RKO (cell line): ENCODE results near the gene CXCL17.
A peak's percentile ranks its signal among the peaks of the same experiment; 100 is the strongest.
"Not testable (repeated sequence)": the region's sequence is repeated elsewhere in the genome, so short reads cannot be mapped to it uniquely, and the experiment has no call there.

Experiments used
- DNase-seq: peaks from one replicate; pipeline ENCODE4 v3.0.0-alpha.2; 2016; ENCODE audit warnings: low spot score

Gene CXCL17

GRCh38 chr19:42465827-42466280 is 23.1 kb upstream of the CXCL17 start:
- no peak for DNase-seq

DNA sequence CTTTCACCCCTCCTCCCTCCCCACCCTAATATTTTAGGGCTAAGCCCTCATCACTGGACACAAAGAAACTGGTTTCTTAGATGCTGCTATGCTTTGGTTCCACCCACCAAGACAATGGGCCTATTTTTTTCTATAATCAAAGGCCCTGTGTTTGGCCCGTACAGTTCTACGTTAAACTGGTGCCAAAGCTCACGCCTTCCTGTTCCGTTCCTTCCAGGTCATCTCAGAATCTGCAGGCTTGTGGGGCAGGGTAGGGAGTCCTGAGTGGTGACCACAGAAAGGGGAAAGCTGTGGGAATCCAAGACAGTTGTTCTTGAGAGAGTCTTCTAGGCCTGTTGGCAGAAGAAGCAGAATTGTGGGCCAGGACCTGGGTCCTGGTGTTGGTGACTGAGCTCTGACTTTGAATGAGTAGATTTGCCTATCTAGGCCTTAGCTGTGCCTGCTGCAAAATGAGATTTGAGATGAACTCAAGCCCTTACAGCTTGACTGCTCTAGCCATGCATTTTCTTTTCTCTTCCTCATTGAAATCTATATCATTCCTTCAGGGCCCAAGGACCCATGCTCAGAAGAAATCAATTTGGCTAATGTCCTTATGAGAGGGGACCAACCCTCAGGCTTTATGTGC is 19.1 kb upstream of the CXCL17 start:
- DNase-seq = no peak

- DNase-seq = not testable (repeated sequence)
Observed at GRCh38 chr19:42461231-42461630, 18.5 kb upstream of the CXCL17 start.

- no peak for DNase-seq
Observed at GRCh38 chr19:42459926-42460325, 17.2 kb upstream of the CXCL17 start.

DNA sequence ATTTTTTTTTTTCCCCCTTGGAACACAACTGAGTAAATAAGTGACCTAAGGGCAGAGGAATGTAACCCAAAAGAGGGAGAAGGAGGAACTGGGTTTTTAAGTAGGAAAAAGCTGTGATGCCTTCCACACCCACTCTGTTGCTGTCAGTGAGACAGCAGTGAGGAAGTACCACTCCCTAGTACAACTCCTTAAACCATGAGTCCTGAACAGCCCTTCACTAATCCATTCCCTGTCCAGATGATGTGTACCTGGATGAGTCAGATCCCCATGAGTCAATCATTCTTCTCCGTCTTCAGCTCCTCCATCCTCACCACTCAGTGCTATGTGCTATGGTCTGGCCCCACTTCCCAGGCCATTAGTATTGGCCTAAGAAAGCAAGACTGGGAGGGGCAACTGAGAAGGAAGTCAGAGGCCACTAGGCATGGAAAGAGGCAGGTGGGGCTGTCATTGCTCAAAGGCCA is 12.9 kb upstream of the CXCL17 start:
- peak; percentile 52 for DNase-seq

- no peak for DNase-seq
Observed at GRCh38 chr19:42455086-42455485, 12.3 kb upstream of the CXCL17 start.

DNA sequence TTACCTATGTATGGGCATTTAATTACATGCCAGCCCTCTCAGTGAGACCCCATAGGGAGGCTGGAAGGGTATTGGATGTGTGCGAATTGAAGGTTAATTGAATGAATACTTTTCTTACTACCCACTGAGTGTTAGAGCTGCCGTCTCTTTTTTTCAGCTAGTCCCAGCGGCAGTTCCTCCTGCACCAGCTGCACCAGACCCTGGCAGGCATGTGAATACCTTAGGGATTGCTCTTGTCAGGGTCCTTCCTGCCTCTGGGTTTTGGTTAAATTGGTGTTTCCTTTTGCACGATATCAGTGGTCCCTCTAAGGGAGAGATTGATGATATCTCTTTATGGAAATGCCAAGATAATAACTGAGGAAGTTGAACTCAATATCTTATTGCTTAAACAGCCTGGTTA is 9.8 kb upstream of the CXCL17 start:
- no peak for DNase-seq

DNA sequence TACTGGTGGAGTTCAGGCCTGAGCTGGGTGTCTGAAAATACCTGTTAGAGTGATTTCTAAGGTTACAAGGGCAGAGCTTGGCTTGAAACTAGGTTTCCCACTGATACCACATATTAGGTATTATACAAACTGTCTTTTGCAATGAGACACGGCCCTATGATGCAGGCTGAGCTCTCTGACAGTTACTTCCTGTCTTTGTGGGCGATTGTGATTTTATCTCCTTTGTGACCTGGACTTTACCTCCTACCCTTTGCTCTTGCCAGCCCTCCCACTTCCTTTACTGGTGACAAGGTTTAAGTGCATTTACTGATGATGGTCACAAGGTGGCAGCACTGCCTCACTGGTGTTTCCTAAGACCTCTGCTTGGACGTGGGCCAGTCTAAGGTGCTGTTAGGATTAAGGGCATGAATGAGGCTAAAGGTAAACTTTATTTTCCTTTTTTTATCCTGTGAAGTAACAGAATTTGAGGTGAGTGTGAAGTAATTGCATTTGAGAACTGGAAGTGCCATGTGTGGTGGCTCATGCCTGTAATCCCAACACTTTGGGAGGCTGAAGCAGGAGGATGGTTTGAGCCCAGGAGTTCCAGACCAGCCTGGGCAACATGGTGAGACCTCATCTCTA is 7.7 kb upstream of the CXCL17 start:
- DNase-seq = peak; percentile 86

DNA sequence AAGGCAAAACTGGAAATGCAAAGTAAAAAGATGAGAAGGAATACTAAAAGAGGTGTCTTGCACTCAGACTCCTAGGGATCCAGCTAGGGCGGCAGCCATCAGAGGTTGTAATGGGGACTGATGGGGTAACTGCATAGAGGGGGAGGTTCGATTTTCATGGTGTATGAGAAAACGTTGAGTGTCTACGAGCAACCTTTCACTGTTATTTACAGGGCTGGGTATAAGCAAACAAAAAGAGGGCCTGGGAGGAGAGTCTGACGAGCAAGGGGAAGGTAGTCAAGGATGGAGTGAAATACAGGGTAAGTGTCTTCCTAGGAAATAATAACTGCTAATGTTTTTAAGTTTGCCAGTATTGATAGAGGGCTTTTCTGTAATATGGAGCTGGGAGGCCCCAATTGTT is 5.6 kb upstream of the CXCL17 start:
- not testable (repeated sequence) for DNase-seq

DNA sequence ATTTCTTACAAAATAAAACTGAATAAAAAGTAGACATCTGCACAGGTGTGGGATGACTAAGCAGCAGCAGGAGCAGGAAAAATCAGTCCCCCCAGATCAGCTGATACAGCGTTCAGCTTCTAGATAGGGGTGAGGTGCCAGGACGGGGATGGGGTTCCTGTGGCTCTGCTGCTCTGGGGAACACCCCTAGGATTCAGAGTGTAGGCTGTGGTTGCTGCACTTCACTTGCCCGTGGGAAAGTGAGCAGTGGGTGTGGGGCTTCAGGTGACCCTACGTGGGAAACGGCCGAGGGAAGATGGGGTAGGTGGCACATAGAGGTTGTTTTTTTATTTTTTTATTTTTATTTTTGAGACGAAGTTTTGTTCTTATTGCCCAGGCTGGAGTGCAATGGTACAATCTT is 3.2 kb upstream of the CXCL17 start:
- no peak for DNase-seq

GRCh38 chr19:42443944-42444398 is 1.2 kb upstream of the CXCL17 start:
- DNase-seq = no peak

DNA sequence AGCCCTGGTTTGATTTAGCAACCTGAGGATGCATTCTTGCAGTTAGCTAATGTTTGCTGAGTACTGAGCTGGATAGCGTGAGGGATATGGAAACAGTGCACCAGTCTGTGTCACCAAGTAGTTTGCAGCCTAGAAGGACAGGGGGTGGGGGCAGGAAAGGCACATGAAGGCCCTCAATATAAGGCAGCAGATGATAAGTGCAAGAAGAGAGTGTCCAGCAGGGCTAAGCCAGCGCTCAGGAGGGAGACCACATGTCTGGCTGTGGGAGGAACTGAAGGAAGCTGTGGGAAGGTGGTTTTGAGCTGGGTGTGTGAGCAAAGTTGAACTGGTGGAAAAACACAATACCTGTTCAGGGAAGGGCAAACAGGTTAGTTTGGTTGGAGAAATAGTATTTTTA is 1.7 kb downstream of the CXCL17 start:
- DNase-seq = no peak

DNA sequence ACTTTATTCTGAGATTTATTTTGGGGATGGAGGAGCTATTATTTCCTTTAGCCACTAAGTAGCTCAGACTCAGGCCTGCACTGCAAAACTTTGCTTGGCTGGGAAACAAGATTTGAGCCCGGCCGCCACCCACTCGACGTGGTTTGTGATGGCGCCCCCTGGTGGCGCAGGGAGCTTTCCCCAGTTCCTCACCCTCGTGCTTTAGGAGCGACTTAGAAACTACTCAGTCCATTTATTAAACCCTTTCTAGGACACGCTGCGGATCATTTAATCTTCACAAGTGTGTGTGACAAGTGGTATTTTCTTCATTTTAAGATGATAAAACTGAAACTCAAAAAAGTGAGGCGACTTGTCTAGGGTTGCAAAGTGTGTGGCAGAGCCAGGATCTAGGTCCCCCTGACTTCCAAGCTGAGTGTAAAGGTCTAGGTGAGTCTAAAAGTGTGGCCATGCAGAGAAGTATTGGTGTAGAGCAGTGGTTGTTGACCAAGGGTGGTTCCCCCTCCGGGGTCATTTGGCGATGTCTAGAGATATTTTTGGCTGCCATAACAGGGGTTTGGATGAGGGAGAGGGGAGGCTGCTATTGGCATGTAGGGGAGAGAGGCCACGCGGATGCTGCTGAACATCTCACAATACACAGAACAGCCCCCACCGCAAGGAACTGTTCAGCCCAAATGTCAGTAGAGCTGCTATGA is 2.2 kb downstream of the CXCL17 start:
- DNase-seq = peak; percentile 68

DNA sequence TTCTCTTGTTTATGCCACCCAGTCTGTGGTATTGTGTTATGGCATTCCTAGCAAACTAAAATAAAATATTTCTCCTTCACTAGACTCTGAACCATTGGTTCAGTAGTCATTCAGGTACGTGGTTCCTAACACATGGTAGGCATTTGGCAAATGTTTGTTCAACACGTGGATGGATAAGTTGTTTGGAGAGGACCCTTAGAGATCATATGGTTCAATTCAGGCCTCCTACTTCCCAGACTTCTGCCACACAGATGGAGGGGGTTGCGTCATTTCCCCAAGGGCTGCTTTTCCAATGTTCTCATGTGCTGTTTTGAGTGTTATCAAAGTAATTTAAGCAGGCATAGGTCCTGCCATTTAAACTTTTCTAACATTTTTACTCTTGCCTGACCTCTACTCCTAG is 6.7 kb downstream of the CXCL17 start:
- no peak for DNase-seq

DNA sequence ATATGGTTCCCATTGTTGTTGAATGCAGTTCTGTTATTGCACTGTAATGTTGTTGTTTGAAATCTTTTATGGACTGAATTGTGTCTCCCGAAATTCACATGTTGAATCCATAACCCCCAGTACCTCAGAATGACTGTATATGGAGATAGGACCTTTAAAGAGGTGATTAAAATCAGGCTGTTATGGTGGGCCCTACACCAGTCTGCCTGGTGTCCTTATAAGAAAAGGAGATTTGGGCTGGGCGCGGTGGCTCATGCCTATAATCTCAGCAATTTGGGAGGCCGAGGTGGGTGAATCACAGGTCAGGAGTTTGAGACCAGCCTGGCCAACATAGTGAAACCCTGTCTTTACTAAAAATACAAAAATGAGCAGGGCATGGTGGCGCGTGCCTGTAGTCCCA is 7.4 kb downstream of the CXCL17 start:
- DNase-seq = no peak

- DNase-seq = peak; percentile 53
Observed at GRCh38 chr19:42433503-42434260, 9.1 kb downstream of the CXCL17 start.

DNA sequence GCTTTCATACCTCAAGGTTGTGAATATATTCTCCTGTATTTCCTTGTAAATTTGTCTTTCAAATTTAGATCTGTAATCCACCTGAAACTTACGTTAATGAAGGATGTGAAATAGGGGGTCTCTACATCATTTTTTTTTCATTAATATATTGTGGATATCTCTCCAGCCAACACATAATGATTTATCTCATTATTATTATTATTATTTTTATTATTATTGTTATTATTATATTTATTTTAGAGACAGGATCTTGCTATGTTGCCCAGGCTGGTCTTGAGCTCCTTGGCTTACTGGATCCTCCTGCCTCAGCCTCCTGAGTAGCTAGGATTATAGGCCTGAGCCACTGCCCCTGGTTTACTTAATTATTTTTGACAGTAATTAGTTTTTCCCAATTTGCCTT is 11.3 kb downstream of the CXCL17 start:
- DNase-seq = no peak

DNA sequence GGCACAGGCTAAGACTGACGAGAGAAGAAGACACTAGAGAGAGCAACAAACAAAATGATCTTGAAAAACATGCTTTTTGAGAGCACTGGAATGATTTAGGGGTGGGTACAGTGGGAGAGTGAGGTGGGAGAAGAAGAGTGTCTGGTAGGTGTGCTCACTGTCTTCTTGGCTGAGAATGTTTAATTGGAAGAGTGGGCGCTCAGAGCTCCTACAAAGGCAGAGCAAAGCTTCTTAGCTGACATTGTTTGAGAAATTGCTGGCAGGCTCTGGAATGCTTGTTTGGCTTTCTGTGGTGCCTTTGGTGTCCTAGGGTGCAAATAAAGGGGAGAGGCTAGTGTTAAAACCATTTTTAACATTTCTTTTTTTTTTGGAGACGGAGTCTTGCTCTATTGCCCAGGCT is 14.1 kb downstream of the CXCL17 start:
- DNase-seq = no peak

DNA sequence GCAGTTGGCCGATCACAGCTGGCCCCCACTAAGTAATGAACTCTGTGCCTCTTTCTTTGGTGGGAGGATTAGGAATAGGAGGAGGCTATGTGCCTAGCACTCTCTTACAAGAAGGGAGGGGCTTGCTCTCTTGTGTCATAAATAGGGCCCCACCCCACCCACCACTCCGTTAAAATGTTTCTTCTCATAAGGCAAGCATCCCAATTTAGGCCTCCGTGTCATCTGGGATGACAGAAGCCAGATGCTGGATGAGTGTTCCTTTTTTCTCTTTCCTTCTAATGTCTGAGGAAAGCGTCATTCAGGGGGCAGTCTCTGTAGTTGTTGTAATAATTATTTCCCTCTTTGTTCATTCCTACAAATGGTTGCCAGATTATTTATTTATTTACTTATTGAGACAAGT is 15.4 kb downstream of the CXCL17 start, which contains the start of gene LIPE:
Gene LIPE (minus strand): TSS at position 76 of the 400 bp plus-strand sequence. CDS start 239 bp downstream, outside the sequence.
- DNase-seq = no peak

- no peak for DNase-seq
Observed at GRCh38 chr19:42426643-42427042, 16.1 kb downstream of the CXCL17 start.

- no peak for DNase-seq
Observed at GRCh38 chr19:42424712-42425131, 18.0 kb downstream of the CXCL17 start.

GRCh38 chr19:42424345-42424707 is 18.4 kb downstream of the CXCL17 start:
- no peak for DNase-seq
